Trophoblast cell (in vitro differentiated cells and primary cell): Measurements from ENCODE around the gene KCNQ4.
A peak's percentile ranks its signal among the peaks of the same experiment; 100 is the strongest.

Source experiments
- DNase-seq, 2 donors: peaks; one replicate each; pipeline ENCODE4 v3.0.0-alpha.2; 2016
- H2AFZ ChIP-seq: 2 replicates; pipeline ENCODE4 v1.6.1; 2013; ENCODE audit warnings: low read length, moderate library complexity, mild to moderate bottlenecking; ENCODE audit not compliant: insufficient read depth, poor library complexity
- H2AK5ac ChIP-seq: 2 replicates; pipeline ENCODE4 v1.6.1; 2013; ENCODE audit warnings: mild to moderate bottlenecking, low read length
- H2BK120ac ChIP-seq: 2 replicates; pipeline ENCODE4 v1.6.1; 2013; ENCODE audit warnings: low read length, mild to moderate bottlenecking, moderate library complexity; ENCODE audit not compliant: insufficient read depth, poor library complexity
- H2BK12ac ChIP-seq: 2 replicates; pipeline ENCODE4 v1.6.1; 2013; ENCODE audit warnings: mild to moderate bottlenecking, low read length, moderate library complexity
- H2BK5ac ChIP-seq: 2 replicates; pipeline ENCODE4 v1.6.1; 2013; ENCODE audit warnings: low read length, low read depth, moderate library complexity, mild to moderate bottlenecking; ENCODE audit not compliant: poor library complexity
- H3K14ac ChIP-seq: 2 replicates; pipeline ENCODE4 v1.6.1; 2013; ENCODE audit warnings: mild to moderate bottlenecking, low read length
- H3K18ac ChIP-seq: 2 replicates; pipeline ENCODE4 v1.6.1; 2013; ENCODE audit warnings: mild to moderate bottlenecking, low read length
- H3K23ac ChIP-seq: 2 replicates; pipeline ENCODE4 v1.6.1; 2013; ENCODE audit warnings: low read length
- H3K27ac ChIP-seq: 2 replicates; pipeline ENCODE4 v1.5.1; 2013; ENCODE audit warnings: low read depth, mild to moderate bottlenecking, inconsistent platforms, low read length, moderate library complexity
- H3K27me3 ChIP-seq: 2 replicates; pipeline ENCODE4 v1.6.1; 2013; ENCODE audit warnings: inconsistent platforms, mild to moderate bottlenecking, low read length, moderate library complexity; ENCODE audit not compliant: insufficient read depth
- H3K36me3 ChIP-seq, 2 experiments: 1 replicate in 1 of 2; 2 replicates in 1 of 2; pipeline ENCODE4 v1.6.1; 2013; ENCODE audit warnings: low read length in 2 of 2, mild to moderate bottlenecking in 2 of 2, moderate library complexity in 1 of 2; ENCODE audit not compliant: insufficient read depth in 2 of 2, control insufficient read depth in 1 of 2
- H3K4ac ChIP-seq: 2 replicates; pipeline ENCODE4 v1.6.1; 2013; ENCODE audit warnings: low read depth, mild to moderate bottlenecking, low read length, moderate library complexity
- H3K4me1 ChIP-seq, 2 experiments: 1 replicate in 1 of 2; 2 replicates in 1 of 2; pipeline ENCODE4 v1.6.1; 2013; ENCODE audit warnings: low read length in 2 of 2, mild to moderate bottlenecking in 2 of 2, moderate library complexity in 1 of 2; ENCODE audit not compliant: insufficient read depth in 2 of 2, control insufficient read depth in 1 of 2
- H3K4me2 ChIP-seq: 2 replicates; pipeline ENCODE4 v1.6.1; 2013; ENCODE audit warnings: inconsistent platforms, mild to moderate bottlenecking, low read length, moderate library complexity
- H3K4me3 ChIP-seq: 2 replicates; pipeline ENCODE4 v1.5.1; 2013; ENCODE audit warnings: mild to moderate bottlenecking, low read depth, low read length, inconsistent platforms
- H3K79me1 ChIP-seq: one replicate; pipeline ENCODE4 v1.6.1; 2013; ENCODE audit warnings: low read length
- H3K79me2 ChIP-seq: 2 replicates; pipeline ENCODE4 v1.6.1; 2013; ENCODE audit warnings: low read length, mild to moderate bottlenecking; ENCODE audit not compliant: control insufficient read depth, insufficient read depth, poor library complexity
- H3K9ac ChIP-seq: 2 replicates; pipeline ENCODE4 v1.6.1; 2013; ENCODE audit warnings: mild to moderate bottlenecking, low read length
- H3K9me3 ChIP-seq: 2 replicates; pipeline ENCODE4 v1.6.1; 2013; ENCODE audit warnings: low read depth, mild to moderate bottlenecking, control low read depth, inconsistent platforms, low read length; ENCODE audit not compliant: insufficient read depth
- H4K12ac ChIP-seq: 2 replicates; pipeline ENCODE4 v1.6.1; 2013; ENCODE audit warnings: low read depth, mild to moderate bottlenecking, low read length, moderate library complexity
- H4K8ac ChIP-seq: 2 replicates; pipeline ENCODE4 v1.6.1; 2013; ENCODE audit warnings: low read depth, mild to moderate bottlenecking, low read length, moderate library complexity
- H4K91ac ChIP-seq: one replicate; pipeline ENCODE4 v1.6.1; 2013; ENCODE audit warnings: low read depth, mild to moderate bottlenecking, low read length, moderate library complexity
- WGBS: extraction: QIAGEN DNeasy Blood & Tissue Kit; methylation state at CpG from one replicate; pipeline ENCODE4 v1.1.7; 2013; ENCODE audit warnings: missing lambda C conversion rate; ENCODE audit not compliant: insufficient read length, insufficient coverage; ENCODE audit errors: extremely low coverage; 5-methylcytosine and 5-hydroxymethylcytosine counted together

KCNQ4 gene

GRCh38 chr1:40766560-40766959 lies 17.0 kb upstream of the KCNQ4 start:
- H3K9ac ChIP-seq, result no peak overlapping the region
- H3K4me1 ChIP-seq, result peaks cover 0 to 2% of the 10 kb centered on the region in 2 experiments
- no peaks in the 10 kb centered on the region for H3K79me2 ChIP-seq
- DNase-seq, result no peak
- no peak overlapping the region for H2BK120ac ChIP-seq
- no peak overlapping the region for H3K4ac ChIP-seq
- H3K4me3 ChIP-seq, result no peak overlapping the region
- WGBS, result no CpG with 5 or more reads among the region's 4 CpGs
- H3K23ac ChIP-seq, result no peak overlapping the region
- H3K14ac ChIP-seq, result no peak overlapping the region
- no peaks in the 10 kb centered on the region for H3K79me1 ChIP-seq
- H2AFZ ChIP-seq, result no peak overlapping the region
- no peak overlapping the region for H2AK5ac ChIP-seq
- H3K27ac ChIP-seq, result no peak overlapping the region
- no peak overlapping the region for H2BK12ac ChIP-seq
- H4K8ac ChIP-seq, result no peak overlapping the region
- no peak overlapping the region for H4K12ac ChIP-seq
- H3K27me3 ChIP-seq, result no peaks in the 10 kb centered on the region
- no peak overlapping the region for H4K91ac ChIP-seq
- H3K18ac ChIP-seq, result no peak overlapping the region
- H3K9me3 ChIP-seq, result no peaks in the 10 kb centered on the region
- H2BK5ac ChIP-seq, result no peak overlapping the region
- H3K36me3 ChIP-seq, result peaks cover 39 to 64% of the 10 kb centered on the region in 2 experiments
- H3K4me2 ChIP-seq, result no peak overlapping the region

- no peak overlapping the region for H2AK5ac ChIP-seq
- H3K9me3 ChIP-seq, result no peaks in the 10 kb centered on the region
- H3K18ac ChIP-seq, result no peak overlapping the region
- no peak overlapping the region for H3K4me3 ChIP-seq
- no peak overlapping the region for H3K27ac ChIP-seq
- H4K8ac ChIP-seq, result no peak overlapping the region
- H3K4me2 ChIP-seq, result no peak overlapping the region
- no peak overlapping the region for H3K4ac ChIP-seq
- peaks cover 0 to 2% of the 10 kb centered on the region in 2 experiments for H3K4me1 ChIP-seq
- H3K36me3 ChIP-seq, result peaks cover 42 to 66% of the 10 kb centered on the region in 2 experiments
- WGBS, result no CpG with 5 or more reads among the region's 7 CpGs
- no peak overlapping the region for H2BK5ac ChIP-seq
- no peak overlapping the region for H2BK120ac ChIP-seq
- H3K23ac ChIP-seq, result no peak overlapping the region
- H4K12ac ChIP-seq, result no peak overlapping the region
- no peak overlapping the region for H2AFZ ChIP-seq
- no peak overlapping the region for H2BK12ac ChIP-seq
- no peaks in the 10 kb centered on the region for H3K79me2 ChIP-seq
- no peaks in the 10 kb centered on the region for H3K27me3 ChIP-seq
- no peak overlapping the region for H3K14ac ChIP-seq
- peak; percentile 90 to 97 for DNase-seq
- H3K79me1 ChIP-seq, result no peaks in the 10 kb centered on the region
- H4K91ac ChIP-seq, result no peak overlapping the region
- H3K9ac ChIP-seq, result no peak overlapping the region
Measured at GRCh38 chr1:40768146-40768990, 15.2 kb upstream of the KCNQ4 start.

- H3K27ac ChIP-seq, result no peak overlapping the region
- H2BK120ac ChIP-seq, result no peak overlapping the region
- no peak overlapping the region for H2AK5ac ChIP-seq
- H3K4me1 ChIP-seq, result peaks cover 0 to 2% of the 10 kb centered on the region in 2 experiments
- H2BK12ac ChIP-seq, result no peak overlapping the region
- H3K9me3 ChIP-seq, result no peaks in the 10 kb centered on the region
- no peaks in the 10 kb centered on the region for H3K79me2 ChIP-seq
- H3K36me3 ChIP-seq, result peaks cover 41 to 57% of the 10 kb centered on the region in 2 experiments
- H3K14ac ChIP-seq, result no peak overlapping the region
- H3K4me2 ChIP-seq, result no peak overlapping the region
- H3K4me3 ChIP-seq, result no peak overlapping the region
- H3K18ac ChIP-seq, result no peak overlapping the region
- H2AFZ ChIP-seq, result no peak overlapping the region
- H3K4ac ChIP-seq, result no peak overlapping the region
- H4K8ac ChIP-seq, result no peak overlapping the region
- H3K27me3 ChIP-seq, result no peaks in the 10 kb centered on the region
- no peak overlapping the region for H4K91ac ChIP-seq
- H2BK5ac ChIP-seq, result no peak overlapping the region
- H4K12ac ChIP-seq, result no peak overlapping the region
- no peak for DNase-seq
- no peak overlapping the region for H3K9ac ChIP-seq
- WGBS, result no CpG with 5 or more reads among the region's 4 CpGs
- no peak overlapping the region for H3K23ac ChIP-seq
- no peaks in the 10 kb centered on the region for H3K79me1 ChIP-seq
Measured at GRCh38 chr1:40769815-40770214, 13.8 kb upstream of the KCNQ4 start.

DNA sequence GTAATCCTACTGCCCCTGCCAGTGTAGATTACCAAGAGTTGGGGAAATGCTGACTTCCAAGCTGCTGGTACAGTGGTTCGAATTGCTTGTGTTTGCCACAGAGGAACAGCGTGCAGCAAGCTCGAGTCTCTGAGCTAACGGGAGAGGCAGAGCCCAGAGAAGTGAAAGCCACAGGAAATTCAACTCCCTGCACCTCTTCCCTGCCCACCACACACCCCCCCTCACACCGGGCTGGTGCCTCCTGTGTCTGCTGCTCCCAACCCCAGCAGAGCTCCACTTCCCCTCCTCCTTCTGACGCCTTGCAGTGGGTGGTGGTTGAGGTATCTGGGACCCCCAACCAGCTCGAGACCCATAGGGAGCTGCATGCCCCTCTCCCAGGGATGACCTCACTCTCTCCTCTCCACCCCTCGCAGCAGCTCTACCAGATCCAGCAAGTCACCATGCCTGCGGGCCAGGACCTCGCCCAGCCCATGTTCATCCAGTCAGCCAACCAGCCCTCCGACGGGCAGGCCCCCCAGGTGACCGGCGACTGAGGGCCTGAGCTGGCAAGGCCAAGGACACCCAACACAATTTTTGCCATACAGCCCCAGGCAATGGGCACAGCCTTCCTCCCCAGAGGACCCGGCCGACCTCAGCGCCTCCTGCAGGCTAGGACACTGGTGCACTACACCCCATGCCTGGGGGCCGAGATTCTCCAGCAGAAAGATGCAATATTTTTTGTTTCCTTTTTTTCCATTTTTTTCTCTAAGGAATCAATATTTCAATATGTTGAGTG lies 13.1 kb upstream of the KCNQ4 start:
- Histone ChIP-seq H3K9me3 (no peaks in the 10 kb centered on the region), H3K4me3 (no peak overlapping the region), H3K4me2 (no peak overlapping the region), H3K14ac (no peak overlapping the region), H3K36me3 (peaks cover 41 to 51% of the 10 kb centered on the region in 2 experiments), H3K9ac (no peak overlapping the region), H3K18ac (no peak overlapping the region), H2BK120ac (no peak overlapping the region), H3K27me3 (no peaks in the 10 kb centered on the region), H4K8ac (no peak overlapping the region), H4K12ac (no peak overlapping the region), H2AFZ (no peak overlapping the region), H3K27ac (no peak overlapping the region), H3K4me1 (peaks cover 0 to 2% of the 10 kb centered on the region in 2 experiments), H4K91ac (no peak overlapping the region), H3K4ac (no peak overlapping the region), H3K79me1 (no peaks in the 10 kb centered on the region), H3K23ac (no peak overlapping the region), H2BK12ac (no peak overlapping the region), H2AK5ac (no peak overlapping the region), H3K79me2 (no peaks in the 10 kb centered on the region), H2BK5ac (no peak overlapping the region)
- no CpG with 5 or more reads among the region's 18 CpGs for WGBS
- no peak for DNase-seq
